SK-N-SH treated with all-trans-retinoic acid at 6 μM for 48 hours (cell line): ENCODE measurements around the gene SURF6.

Experiments used
- ATAC-seq: fragments of 200-7000 bp; cut with Tn5 transposase; 3 replicates; pipeline ENCODE4 v1.9.1; 2020; ENCODE audit warnings: mild to moderate bottlenecking, moderate library complexity
- ARNTL ChIP-seq: fragments of 450-650 bp; formaldehyde crosslinking; IDR thresholded peaks from 2 replicates; pipeline ENCODE4 v1.5.0; 2020; ENCODE audit warnings: low read depth, mild to moderate bottlenecking, moderate library complexity, borderline replicate concordance
- BACH2 ChIP-seq: fragments of 250-450 bp; sonication (Bioruptor Pico); IDR thresholded peaks from 2 replicates; pipeline ENCODE4 v1.9.0; 2021; ENCODE audit warnings: mild to moderate bottlenecking, borderline replicate concordance
- CSDC2 ChIP-seq: fragments of 250-450 bp; sonication (Bioruptor Pico); IDR thresholded peaks from 2 replicates; pipeline ENCODE4 v1.5.0; 2020; ENCODE audit warnings: mild to moderate bottlenecking, moderate library complexity
- ESRRG ChIP-seq: fragments of 250-450 bp; sonication (Bioruptor Pico); IDR thresholded peaks from 2 replicates; pipeline ENCODE4 v1.6.1; 2021; ENCODE audit warnings: mild to moderate bottlenecking
- GLIS3 ChIP-seq: fragments of 250-450 bp; sonication (Bioruptor Pico); IDR thresholded peaks from 2 replicates; pipeline ENCODE4 v1.5.0; 2020; ENCODE audit warnings: mild to moderate bottlenecking, moderate library complexity
- ISL1 ChIP-seq: fragments of 250-450 bp; sonication (Bioruptor Pico); IDR thresholded peaks from 2 replicates; pipeline ENCODE4 v2.1.2; 2022; ENCODE audit warnings: mild to moderate bottlenecking, moderate library complexity
- POU6F1 ChIP-seq: fragments of 250-450 bp; sonication (Bioruptor Pico); IDR thresholded peaks from 2 replicates; pipeline ENCODE4 v1.8.0; 2021; ENCODE audit warnings: low read depth, mild to moderate bottlenecking, moderate library complexity, borderline replicate concordance
- PPARA ChIP-seq: fragments of 250-450 bp; sonication (Bioruptor Pico); IDR thresholded peaks from 2 replicates; pipeline ENCODE4 v1.5.0; 2020; ENCODE audit warnings: mild to moderate bottlenecking, borderline replicate concordance
- RARB ChIP-seq: fragments of 250-450 bp; sonication (Bioruptor Pico); IDR thresholded peaks from 2 replicates; pipeline ENCODE4 v1.8.0; 2021; ENCODE audit warnings: mild to moderate bottlenecking, moderate library complexity
- SNAI2 ChIP-seq: fragments of 250-450 bp; sonication (Bioruptor Pico); IDR thresholded peaks from 2 replicates; pipeline ENCODE4 v1.5.0; 2020; ENCODE audit warnings: mild to moderate bottlenecking, moderate library complexity
- TCF4 ChIP-seq: fragments of 250-450 bp; sonication (Bioruptor Pico); IDR thresholded peaks from 2 replicates; pipeline ENCODE4 v1.8.0; 2021; ENCODE audit warnings: mild to moderate bottlenecking, moderate library complexity, borderline replicate concordance
- TOX ChIP-seq: fragments of 250-450 bp; sonication (Bioruptor Pico); IDR thresholded peaks from 2 replicates; pipeline ENCODE4 v1.8.0; 2021; ENCODE audit warnings: mild to moderate bottlenecking, moderate library complexity, borderline replicate concordance
- TSHZ2 ChIP-seq: fragments of 250-450 bp; sonication (Bioruptor Pico); IDR thresholded peaks from 2 replicates; pipeline ENCODE4 v1.5.0; 2020; ENCODE audit warnings: mild to moderate bottlenecking, moderate library complexity
- ZC3H10 ChIP-seq: fragments of 250-450 bp; sonication (Bioruptor Pico); IDR thresholded peaks from 2 replicates; pipeline ENCODE4 v1.5.1; 2021; ENCODE audit warnings: mild to moderate bottlenecking, moderate library complexity
- ZFP3 ChIP-seq: fragments of 250-450 bp; sonication (Bioruptor Pico); IDR thresholded peaks from 2 replicates; pipeline ENCODE4 v1.5.0; 2020; ENCODE audit warnings: mild to moderate bottlenecking, moderate library complexity
- ZNF565 ChIP-seq: fragments of 450-650 bp; formaldehyde crosslinking; conservative IDR thresholded peaks from 2 replicates; pipeline ENCODE4 v1.5.0; 2020; ENCODE audit warnings: low read depth, mild to moderate bottlenecking, moderate library complexity
- ZNF70 ChIP-seq: fragments of 450-650 bp; formaldehyde crosslinking; IDR thresholded peaks from 2 replicates; pipeline ENCODE4 v1.5.0; 2020; ENCODE audit warnings: mild to moderate bottlenecking, moderate library complexity
- ZNF8 ChIP-seq: fragments of 450-650 bp; formaldehyde crosslinking; IDR thresholded peaks from 2 replicates; pipeline ENCODE4 v1.5.0; 2020; ENCODE audit warnings: mild to moderate bottlenecking, moderate library complexity
- TF ChIP-seq, protein P1 (sequence below): fragments of 250-450 bp; sonication (Bioruptor Pico); IDR thresholded peaks from 2 replicates; pipeline ENCODE4 v1.5.1; 2021; ENCODE audit warnings: mild to moderate bottlenecking, moderate library complexity

Gene SURF6

GRCh38 chr9:133374612-133375115 lies 38.7 kb upstream of the SURF6 start:
- TF ChIP-seq, protein P1, sequence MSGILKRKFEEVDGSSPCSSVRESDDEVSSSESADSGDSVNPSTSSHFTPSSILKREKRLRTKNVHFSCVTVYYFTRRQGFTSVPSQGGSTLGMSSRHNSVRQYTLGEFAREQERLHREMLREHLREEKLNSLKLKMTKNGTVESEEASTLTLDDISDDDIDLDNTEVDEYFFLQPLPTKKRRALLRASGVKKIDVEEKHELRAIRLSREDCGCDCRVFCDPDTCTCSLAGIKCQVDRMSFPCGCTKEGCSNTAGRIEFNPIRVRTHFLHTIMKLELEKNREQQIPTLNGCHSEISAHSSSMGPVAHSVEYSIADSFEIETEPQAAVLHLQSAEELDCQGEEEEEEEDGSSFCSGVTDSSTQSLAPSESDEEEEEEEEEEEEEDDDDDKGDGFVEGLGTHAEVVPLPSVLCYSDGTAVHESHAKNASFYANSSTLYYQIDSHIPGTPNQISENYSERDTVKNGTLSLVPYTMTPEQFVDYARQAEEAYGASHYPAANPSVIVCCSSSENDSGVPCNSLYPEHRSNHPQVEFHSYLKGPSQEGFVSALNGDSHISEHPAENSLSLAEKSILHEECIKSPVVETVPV, result no peak
- TF ChIP-seq ZNF565 (CRISPR knock-in tag), result no peak
- no peak for TF ChIP-seq TSHZ2 (CRISPR knock-in tag)
- no peak for TF ChIP-seq ZNF70 (CRISPR knock-in tag)
- TF ChIP-seq BACH2 (CRISPR knock-in tag), result no peak
- no peak for TF ChIP-seq ZFP3 (CRISPR knock-in tag)
- no peak for TF ChIP-seq POU6F1 (CRISPR knock-in tag)
- TF ChIP-seq CSDC2, result no peak
- no peak for TF ChIP-seq ESRRG (CRISPR knock-in tag)
- TF ChIP-seq ISL1 (CRISPR knock-in tag), result no peak
- no peak for TF ChIP-seq SNAI2 (CRISPR knock-in tag)
- no peak for TF ChIP-seq TOX (CRISPR knock-in tag)
- TF ChIP-seq ZC3H10 (CRISPR knock-in tag), result no peak
- TF ChIP-seq ARNTL (CRISPR knock-in tag), result no peak
- no peak for TF ChIP-seq RARB (CRISPR knock-in tag)
- TF ChIP-seq, all 23 proteins: peak for 0
- ATAC-seq, result no peak

- TF ChIP-seq CSDC2 (no peak), TOX (CRISPR knock-in tag) (no peak), ZNF70 (CRISPR knock-in tag) (no peak), RARB (CRISPR knock-in tag) (no peak), POU6F1 (CRISPR knock-in tag) (no peak), TSHZ2 (CRISPR knock-in tag) (no peak), BACH2 (CRISPR knock-in tag) (no peak), ZNF8 (CRISPR knock-in tag) (no peak), TCF4 (CRISPR knock-in tag) (no peak), ARNTL (CRISPR knock-in tag) (no peak), GLIS3 (CRISPR knock-in tag) (no peak), ZFP3 (CRISPR knock-in tag) (no peak), PPARA (no peak)
- no peak for ATAC-seq
Measured at GRCh38 chr9:133372144-133372543, 36.2 kb upstream of the SURF6 start.

DNA sequence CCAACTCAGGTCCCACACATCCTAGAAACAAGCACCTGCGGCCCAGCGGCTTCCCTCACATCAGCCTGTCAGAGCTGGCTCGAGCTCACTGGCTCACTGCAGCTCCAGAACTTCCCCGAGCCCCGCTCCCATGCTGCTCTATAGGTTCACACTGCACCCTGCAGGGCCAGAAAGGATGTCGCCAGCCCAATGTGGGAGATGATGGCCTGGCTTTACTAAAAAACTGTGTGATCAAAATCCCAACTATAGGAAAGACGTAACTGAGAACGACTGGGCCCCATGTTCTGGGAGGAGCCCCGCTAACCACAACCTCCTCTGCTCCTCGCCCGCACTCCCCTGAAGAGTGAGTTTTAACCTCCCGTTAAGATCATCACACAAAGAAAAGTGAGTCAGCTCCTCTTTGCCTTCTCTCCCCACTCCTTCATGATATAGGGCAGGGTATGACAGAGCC lies 35.3 kb upstream of the SURF6 start:
- no peak for ATAC-seq
- no peak for TF ChIP-seq TSHZ2 (CRISPR knock-in tag)
- no peak for TF ChIP-seq PPARA
- TF ChIP-seq ESRRG (CRISPR knock-in tag), result no peak
- no peak for TF ChIP-seq TOX (CRISPR knock-in tag)
- TF ChIP-seq ZNF70 (CRISPR knock-in tag), result no peak
